H1 (cell line): ENCODE data around the gene FN3KRP. TPM values are rescaled to one million over a fixed set of nuclear protein-coding genes. Genes with fewer than 3 reads are reported as not detected.

ENCODE experiments used
- KDM5A ChIP-seq: fragments of 200-600 bp; IDR thresholded peaks from 2 replicates; pipeline ENCODE4 v1.7.1; 2012; ENCODE audit warnings: mild to moderate bottlenecking, low read length, inconsistent platforms, mixed read lengths
- PHF8 ChIP-seq: fragments of 200-600 bp; sonication (generic); conservative IDR thresholded peaks from 2 replicates; pipeline ENCODE4 v1.7.1; 2012; ENCODE audit warnings: low read depth, mild to moderate bottlenecking, inconsistent platforms, low read length, moderate library complexity
- RBBP5 ChIP-seq: IDR thresholded peaks from 2 replicates; pipeline ENCODE4 v1.7.1; 2012; ENCODE audit warnings: low read depth, mild to moderate bottlenecking, inconsistent platforms, low read length, moderate library complexity, borderline replicate concordance
- SP2 ChIP-seq: IDR thresholded peaks from 2 replicates; pipeline ENCODE4 v1.6.1; 2012; ENCODE audit warnings: mild to moderate bottlenecking, low read length, inconsistent platforms
- USF2 ChIP-seq: IDR thresholded peaks from 2 replicates; pipeline ENCODE4 v1.6.1; 2011; ENCODE audit warnings: low read length, improper control_type of control experiment
- ZNF274 ChIP-seq: IDR thresholded peaks from 2 replicates; pipeline ENCODE4 v1.7.0; 2012; ENCODE audit warnings: low read length, borderline replicate concordance; ENCODE audit errors: extremely low read depth
- polyA plus RNA-seq, 7 experiments: library from polyadenylated mRNA; depleted of rRNA in 3 of 7; stranded (reverse) in 5 of 7; unstranded in 2 of 7; fragments of >200 nt in 5 of 7; fragments of 200-250 nt in 2 of 7; gene quantifications; 1 replicate in 5 of 7; 2 replicates in 1 of 7; 4 replicates in 1 of 7; pipeline versions ENCODE4 v1.2.1 to v1.2.3, GENCODE V29; 2011 to 2013; ENCODE audit warnings: missing spikeins in 2 of 7, mixed read lengths in 2 of 7
- total RNA-seq: library from RNA; stranded (reverse); fragmentation: NEBNext Ultra II Directional; extraction: Animal tissue kit (Norgen Biotek cat#: 25700); gene quantifications from 2 replicates; pipeline ENCODE4 v1.2.1, GENCODE V29; 2021

The FN3KRP gene
- total and polyA plus RNA-seq, 2 of the 8 experiments (the other 6 are each of a cell fraction or from before 2014, with no cell fraction given), result 18.1 to 21.4 TPM

GRCh38 chr17:82726427-82726826, 9.9 kb downstream of the FN3KRP start (continued):
- TF ChIP-seq USF2, result no peak
- TF ChIP-seq RBBP5, result no peak
- TF ChIP-seq ZNF274, result no peak
- no peak for TF ChIP-seq KDM5A
- TF ChIP-seq SP2, result no peak
- no peak for TF ChIP-seq PHF8
